GM12891 (cell line): ENCODE measurements around the gene PRDM4.

Source experiments
- POLR2A ChIP-seq: IDR thresholded peaks from 2 replicates; pipeline ENCODE4 v1.6.1; 2011; ENCODE audit warnings: low read depth, low read length, control low read depth
- TAF1 ChIP-seq: IDR thresholded peaks from 2 replicates; pipeline ENCODE4 v1.6.1; 2011; ENCODE audit warnings: low read depth, low read length, control low read depth

DNA sequence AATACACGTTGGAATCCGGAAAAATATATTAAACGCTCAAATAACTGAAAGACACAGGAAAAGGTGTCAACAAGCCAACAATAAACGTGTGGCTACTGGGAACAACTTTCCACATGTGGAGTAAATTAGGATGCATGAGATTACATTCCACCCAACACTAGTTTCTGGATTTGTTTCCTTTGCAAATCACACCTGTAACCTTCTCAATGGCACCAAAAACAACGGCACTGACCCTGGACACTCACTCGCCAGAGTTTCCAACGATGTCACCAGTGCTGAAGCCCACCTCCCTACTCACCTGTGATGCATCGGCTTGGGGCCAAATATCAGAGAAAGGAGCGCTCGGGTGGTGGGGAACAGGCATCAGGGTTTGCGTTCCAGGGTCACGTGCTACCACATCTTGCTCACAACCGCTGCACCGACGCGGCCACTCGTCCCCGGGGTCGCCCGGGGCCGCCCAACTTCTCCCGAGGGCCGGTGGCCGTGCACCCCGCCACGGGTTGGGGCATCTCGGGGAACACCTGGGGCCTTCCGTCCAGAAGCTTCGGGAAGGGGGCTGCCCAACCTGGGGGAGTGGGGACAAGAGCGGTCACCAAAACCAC, 629 bp downstream of the PRDM4 start:
- TF ChIP-seq POLR2A, result no peak
- TF ChIP-seq TAF1, result no peak
